C4-2B (cell line): ENCODE results near the gene LNX2.

Experiments used
- H3K27ac ChIP-seq: fragments of 450-650 bp; 2 replicates; pipeline ENCODE4 v1.5.1; 2017
- CTCF ChIP-seq: fragments of 450-650 bp; conservative IDR thresholded peaks from 2 replicates; pipeline ENCODE4 v1.5.1; 2017; ENCODE audit warnings: mild to moderate bottlenecking
- ZFX ChIP-seq: fragments of 450-650 bp; IDR thresholded peaks from 2 replicates; pipeline ENCODE4 v1.6.1; 2017

LNX2 gene

GRCh38 chr13:27622102-27622820 lies 1.9 kb upstream of the LNX2 start:
- TF ChIP-seq CTCF (peak; percentile 58), ZFX (peak; percentile 59)

GRCh38 chr13:27621366-27622101 lies 1.2 kb upstream of the LNX2 start, which contains the start of gene POLR1D:
TSS of gene POLR1D (plus strand) at chr13:27621892. CDS start at chr13:27621984, 92 bp downstream.
- TF ChIP-seq CTCF (no peak), ZFX (peak; percentile 93)

More at GRCh38 chr13:27622102-27622820, 1.9 kb upstream of the LNX2 start:
- H3K27ac ChIP-seq: peak overlapping the region; percentile 97

GRCh38 chr13:27621116-27621365 lies 712 bp upstream of the LNX2 start:
- peak overlapping the region; percentile 97 for H3K27ac ChIP-seq
- TF ChIP-seq ZFX: no peak
- no peak for TF ChIP-seq CTCF

More at GRCh38 chr13:27621366-27622101, 1.2 kb upstream of the LNX2 start, which contains the start of gene POLR1D:
- H3K27ac ChIP-seq: peak within 1 kb of the TSS; percentile 97

- TF ChIP-seq ZFX (peak; percentile 55), CTCF (peak; percentile 62)
- H3K27ac ChIP-seq: peak overlapping the region; percentile 97
These were observed 477 bp downstream of the LNX2 start for GRCh38 chr13:27619728-27620376.

- peak overlapping the region; percentile 97 for H3K27ac ChIP-seq
- TF ChIP-seq ZFX: no peak
These were observed 1.1 kb downstream of the LNX2 start for GRCh38 chr13:27619093-27619727.

- peak overlapping the region; percentile 60; the same call in 1 of the 2 replicates for H3K27ac ChIP-seq
- no peak for TF ChIP-seq CTCF
- no peak for TF ChIP-seq ZFX
These were observed 2.4 kb downstream of the LNX2 start for GRCh38 chr13:27617881-27618321.

- TF ChIP-seq CTCF (no peak), ZFX (no peak)
- H3K27ac ChIP-seq: no peak overlapping the region
These were observed 6.7 kb downstream of the LNX2 start for GRCh38 chr13:27613628-27614027.
